OCI-M2 (cell line): ENCODE measurements around the gene GEN1.

ENCODE experiments used
- DNase-seq: peaks from one replicate; lab custom pipeline; 2025; ENCODE audit not compliant: unreplicated experiment; lab: John Stamatoyannopoulos, UW

Gene GEN1

DNA sequence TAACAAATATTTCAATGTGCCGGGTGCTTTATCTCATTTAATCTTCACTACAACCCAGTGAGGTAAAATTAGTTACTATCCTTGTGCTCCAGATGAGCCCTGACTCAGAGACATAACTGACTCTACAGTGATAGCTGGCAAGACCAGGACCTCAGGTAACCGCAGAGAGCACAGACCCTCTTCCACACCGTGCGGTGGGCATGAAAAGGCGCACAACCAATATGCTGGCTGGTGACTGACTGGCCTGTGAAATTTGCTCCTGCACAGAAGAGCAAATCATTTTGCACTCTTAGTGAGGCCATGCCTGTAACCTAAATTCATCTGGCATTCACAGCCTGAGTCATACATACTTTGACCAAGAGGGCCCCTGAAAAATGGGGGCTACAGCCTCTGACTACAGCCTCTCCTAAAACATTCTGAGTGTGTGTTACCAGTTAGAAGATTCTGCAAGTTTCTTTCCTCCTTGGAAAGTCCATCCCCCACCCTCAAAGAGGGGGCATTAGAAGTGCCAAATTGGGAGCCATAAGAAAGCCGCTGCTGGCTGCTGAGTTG, 39.9 kb downstream of the GEN1 start:
- DNase-seq, result no peak

DNA sequence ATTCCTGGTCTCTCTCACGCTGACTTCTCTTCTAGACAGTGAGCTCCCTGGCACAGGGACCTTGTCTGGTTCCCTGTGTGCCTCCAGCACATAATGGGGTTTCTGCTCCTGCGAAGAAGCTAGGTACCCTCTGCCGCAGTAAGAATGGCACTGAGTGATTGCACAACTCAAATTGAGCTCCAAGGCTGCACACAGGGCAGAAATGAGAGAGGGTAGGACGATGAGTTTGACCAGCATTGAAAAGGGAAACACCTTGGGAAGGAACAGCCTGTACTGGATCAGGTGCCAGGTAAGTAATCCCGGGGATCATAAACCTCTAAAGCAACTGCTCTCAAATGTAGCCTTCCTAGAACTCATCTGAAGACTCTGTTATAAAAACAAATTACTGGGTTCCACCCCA, 41.4 kb downstream of the GEN1 start:
- DNase-seq, result no peak

DNA sequence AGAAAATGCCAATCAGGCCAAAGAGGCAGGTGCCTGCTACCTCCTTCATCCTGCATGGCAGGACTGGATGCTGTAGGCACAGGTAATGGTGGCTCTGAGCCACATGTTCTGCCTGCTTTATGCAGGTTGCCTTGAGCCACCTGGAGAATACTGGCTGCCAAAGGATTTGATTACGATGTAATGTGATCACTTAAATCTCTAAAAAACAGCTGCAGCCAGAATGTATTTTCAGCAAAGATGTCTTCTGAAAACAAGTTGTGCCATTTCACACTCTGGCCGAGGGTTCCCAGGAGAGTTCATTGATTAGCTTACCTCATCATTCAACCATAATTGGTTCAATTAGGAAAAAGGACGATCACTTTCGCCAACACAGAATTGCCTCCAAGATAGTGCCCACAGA, 44.4 kb downstream of the GEN1 start:
- DNase-seq, result no peak

DNA sequence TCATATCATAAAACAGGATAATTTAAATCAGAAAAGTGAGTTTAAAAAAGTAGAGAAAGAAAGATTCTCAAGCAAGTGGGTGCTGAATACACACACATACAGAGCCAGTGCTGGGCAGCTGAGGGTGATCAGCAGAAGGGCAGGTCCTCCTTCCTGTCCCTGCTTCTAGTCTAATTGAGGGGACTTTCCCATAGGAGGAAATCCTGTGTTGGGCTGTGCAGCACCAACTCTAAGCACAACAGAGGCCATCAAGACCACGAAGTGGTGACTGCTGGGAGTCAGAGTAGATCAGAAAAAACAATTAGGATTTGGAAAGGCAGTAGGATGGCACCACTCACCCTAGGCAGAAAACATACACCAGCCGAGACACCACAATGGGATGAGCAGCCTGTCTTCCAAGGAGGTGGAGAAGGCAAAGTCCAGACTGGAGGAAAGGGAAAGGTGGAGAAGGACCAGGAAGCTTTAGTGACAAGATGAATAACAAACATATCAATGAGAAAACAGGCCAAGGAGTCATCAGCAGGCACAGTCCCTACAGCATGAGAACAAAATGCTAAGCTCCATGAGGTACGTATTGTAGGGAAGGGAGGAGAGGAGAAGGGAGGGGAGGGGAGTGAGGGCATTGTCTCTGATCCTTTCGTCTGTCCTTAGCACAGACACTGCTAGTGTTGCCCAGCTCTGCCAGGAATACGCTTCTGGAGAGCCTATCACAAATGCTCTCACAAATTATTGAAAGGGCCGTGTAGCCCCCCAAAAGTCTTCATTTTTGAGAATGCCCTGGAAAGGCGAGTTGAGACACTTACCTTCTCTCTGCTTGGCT, 45.6 kb downstream of the GEN1 start:
- no peak for DNase-seq

DNA sequence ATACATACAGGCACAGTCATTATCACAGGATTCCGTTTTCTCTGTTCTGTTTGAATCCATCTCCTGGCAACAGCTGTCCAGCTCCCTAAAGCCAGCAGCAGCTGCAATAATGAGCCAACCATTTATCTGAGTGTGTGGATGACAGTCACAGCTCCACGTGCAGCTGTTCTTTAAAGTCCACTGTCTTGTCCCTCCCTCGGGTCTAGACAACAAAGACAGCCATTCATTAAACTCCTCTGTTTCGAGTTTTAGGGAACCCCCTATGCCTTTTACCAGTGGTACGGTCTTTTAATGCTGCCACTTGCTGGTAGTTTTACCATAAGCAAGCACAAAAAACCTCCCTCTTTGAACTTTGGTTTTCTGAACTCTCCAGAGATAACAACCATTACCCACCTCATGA, 46.3 kb downstream of the GEN1 start:
- DNase-seq, result no peak

DNA sequence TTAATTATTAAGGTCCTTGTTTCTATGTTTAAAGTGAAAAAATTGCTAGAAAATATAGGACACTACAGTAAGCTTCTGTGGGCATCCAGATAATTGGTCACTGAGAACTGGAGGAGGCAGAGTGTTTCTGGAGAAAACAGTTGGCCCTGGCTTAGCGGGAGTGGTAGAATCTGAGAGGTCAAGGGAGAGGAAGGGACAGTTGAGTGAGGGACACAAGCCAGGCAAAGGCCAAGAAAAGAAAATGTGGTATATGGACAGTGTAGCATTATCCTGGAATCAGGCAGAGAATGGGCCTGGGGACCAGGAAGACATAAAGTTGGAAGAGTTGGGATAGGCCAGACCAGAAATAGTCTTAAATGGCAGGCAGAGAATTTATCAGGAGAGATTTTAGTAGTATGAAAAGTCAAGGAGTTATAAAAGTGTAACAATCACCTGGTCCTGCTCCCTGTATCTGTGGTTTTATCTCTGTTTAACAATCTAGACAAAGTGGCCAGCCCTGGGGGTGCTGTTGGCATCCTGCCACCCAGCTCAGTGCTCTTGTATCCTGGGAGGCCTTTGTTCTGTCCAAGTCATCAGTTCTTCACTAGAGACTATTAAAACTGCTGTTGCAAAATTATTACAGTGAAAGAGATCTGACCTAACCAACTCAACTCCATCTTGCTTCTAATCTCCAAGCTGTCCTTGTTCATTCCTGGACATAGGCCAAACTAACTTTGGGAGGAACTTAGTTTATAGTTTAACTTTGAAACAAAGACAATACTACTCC, 46.9 kb downstream of the GEN1 start:
- no peak for DNase-seq

DNA sequence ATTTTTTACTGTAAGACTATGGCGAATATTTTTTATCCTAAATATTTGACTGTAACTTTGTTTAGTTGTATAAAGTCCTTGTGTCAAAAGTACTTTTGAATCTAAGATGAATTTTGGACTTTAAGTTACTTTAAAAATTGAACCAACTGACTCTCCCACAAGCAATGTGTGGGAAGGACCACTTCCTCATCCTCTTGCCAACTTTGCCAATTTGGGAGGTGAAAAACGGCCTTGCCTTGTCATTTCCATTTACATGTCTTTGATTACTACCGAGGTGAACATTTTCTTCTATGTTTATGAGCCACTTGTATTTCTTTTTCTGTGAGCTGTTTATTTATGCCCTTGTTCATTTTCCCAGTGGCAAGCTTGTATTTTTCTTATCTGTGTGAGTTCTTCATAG, 49.6 kb downstream of the GEN1 start:
- no peak for DNase-seq

DNA sequence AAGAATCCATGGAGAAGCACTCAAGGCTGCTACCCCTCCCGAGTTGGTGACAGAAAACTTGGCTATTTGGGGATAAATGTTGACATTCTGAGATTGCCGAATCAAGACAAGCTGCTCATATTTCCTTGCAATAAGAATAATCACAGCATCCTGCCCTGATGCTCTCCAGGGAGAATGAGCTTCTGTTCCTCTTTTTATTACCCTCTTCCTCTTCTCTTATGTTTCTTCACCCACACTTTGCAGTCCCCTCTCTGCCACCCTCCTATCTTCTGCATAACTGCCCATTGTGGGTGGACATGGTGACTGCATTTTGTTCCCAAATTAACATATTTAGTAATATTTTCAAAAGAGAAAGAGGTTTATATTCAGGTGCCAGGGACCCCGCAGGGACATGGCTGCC, 50.4 kb downstream of the GEN1 start:
- DNase-seq, result no peak

DNA sequence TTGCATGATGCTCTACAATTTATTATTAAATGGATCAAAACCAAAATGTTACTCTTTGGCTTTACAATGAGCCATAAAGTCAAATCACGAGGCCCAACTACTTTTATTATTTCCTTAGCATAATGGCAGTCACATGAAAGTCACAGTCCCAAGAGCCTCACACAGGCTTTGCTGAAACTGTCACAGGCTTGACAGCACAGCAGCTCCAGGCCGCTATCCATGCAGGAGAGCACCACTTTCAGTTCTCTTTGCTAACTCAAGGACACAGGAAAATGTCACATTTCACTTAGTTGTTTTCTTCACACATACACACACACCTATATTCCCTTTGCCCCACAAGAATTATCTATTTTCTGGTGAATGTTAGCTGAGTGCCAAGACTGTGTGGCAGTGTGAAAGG, 51.2 kb downstream of the GEN1 start:
- DNase-seq, result no peak

DNA sequence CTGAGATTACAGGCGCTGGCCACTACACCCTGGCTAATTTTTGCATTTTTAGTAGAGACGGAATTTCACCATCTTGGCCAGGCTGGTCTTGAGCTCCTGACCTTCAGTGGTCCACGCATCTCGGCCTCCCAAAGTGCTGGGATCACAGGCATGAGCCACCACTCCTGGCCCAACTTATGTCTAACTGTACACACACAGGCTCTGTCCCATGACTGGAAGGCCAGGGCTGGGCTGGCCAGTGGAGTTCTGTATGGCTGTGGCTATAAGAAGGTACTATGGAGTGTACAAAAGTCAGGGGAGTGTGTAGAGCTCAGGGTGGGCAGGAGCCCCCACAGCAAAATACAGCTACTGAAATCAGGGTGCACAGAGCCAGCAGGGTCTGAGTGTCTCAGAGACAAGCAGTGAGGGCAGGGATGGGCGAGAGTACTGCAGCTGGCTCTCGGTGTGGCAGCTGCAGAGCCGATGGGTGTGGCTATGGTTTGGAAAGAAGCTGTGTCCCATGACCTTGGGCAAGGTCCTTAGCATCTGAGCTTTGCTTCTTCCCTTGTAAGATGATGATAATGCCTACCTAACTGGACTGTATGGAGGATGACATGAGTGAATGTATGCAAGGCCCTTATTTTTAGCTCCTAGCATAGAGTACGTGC, 51.9 kb downstream of the GEN1 start:
- no peak for DNase-seq

DNA sequence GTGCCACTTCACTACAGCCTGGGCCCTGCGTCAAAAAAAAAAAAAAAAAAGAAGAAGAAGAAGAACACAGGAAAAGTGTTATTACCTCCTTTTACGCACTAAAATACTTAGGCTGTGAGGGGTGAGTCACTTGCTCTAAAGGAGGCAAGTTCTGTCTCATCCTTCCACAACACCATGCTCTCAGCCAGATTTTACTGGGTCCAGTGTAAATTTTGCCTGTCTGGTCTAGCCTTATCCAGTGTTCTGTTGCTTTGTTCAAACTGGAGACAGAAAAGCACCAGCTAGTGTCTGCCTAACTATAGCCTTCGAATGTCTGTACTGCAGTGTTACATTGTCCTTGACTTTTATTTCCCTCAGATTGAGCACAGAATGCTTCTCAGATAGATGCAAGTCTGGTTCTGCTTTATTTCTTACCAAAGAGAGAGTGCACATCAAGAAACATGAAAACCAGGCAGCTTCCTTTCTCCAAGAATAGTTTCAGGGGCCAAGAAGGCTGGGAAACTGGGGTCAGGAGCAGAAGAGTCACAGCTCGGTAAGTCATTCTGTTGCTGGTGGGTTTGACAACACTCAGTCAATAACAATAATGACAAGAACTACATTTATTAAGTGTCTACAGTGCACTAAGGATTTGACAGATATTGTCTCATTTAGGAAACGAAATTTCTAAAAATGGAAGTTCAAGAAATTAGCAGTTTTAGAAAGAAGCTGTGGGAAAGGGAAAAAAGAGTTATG, 59.2 kb downstream of the GEN1 start:
- no peak for DNase-seq

DNA sequence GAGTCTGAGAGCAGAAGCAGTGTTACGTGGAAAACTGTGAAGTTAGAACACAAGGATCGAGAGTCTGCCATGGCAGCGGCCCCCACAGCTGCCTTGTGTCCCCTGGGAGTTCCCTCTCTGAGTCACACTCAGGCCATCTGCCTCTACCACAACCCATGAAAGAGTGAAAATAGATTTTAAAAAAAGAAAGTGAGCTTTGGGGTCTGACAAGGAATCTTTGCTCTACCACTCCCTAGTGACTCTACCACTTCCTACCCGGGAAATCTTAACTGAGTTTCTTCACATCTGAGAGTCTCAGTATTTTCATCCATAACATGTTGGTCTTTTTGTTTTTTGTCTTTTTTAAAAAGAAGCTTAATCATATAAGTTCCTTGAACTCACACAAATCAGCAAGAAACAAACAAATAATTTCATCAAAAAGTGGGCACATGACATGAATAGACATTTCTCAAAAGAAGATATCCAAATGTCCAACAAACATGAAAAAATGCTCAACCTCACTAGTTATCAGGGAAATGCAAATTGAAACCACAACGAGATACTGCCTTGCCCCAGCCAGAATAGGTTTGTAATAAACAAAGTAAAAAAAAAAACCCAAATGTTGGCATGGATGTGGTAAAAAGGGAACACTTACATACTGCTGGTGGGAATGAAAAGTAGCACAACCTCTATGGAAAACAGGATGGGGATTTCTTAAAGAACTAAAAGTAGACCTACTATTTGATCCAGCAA, 60.0 kb downstream of the GEN1 start:
- DNase-seq, result no peak

DNA sequence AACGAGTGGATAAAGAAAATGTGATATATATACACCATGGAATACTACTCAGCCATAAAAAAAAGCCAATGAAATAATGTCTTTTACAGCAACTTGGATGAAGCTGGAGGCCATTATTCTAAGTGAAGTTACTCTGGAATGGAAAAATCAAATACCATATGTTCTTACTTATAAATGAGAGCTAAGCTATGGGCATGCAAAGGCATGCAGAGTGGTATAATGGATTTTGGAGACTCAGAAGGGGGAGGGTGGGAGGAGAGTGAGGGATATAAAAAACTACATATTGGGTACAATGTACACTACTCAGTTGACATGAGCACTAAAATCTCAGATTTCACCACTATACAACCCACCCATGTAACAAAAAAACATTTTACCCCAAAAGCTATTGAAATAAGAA, 60.7 kb downstream of the GEN1 start:
- DNase-seq, result no peak

DNA sequence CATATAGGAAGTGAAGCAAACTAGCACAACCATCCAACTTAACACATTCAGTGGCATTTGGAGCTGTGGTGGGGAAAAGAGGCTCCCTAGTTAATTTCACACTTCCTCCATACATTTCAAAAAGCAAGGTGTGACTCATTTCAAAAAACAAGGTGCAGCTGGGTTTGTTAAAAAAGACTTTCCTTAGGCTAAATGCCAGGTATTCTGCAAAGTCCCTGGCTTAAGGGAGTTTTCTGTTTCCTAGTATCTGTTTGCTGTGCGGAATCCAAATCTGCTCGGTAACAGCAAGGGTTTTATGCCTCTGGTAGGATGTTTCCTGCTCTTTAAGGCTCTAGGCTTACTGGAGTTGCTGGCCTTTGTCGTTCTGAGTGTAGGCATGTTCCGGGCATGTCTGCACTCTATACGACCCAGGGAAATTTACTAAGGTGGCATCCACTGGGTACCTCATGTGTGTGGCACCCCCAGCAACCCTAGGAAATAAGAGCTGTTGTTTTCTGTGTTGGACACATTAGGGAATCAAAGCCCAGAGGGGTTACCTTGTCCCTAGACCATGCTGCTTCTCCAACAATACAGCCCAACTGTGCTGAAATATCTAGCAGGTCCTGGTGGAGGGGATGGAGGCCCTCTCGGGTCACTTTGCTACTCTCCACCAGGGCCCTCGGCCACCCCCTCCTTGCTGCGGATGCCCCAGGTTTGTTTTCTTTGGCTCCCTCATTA, 61.7 kb downstream of the GEN1 start:
- DNase-seq, result no peak

DNA sequence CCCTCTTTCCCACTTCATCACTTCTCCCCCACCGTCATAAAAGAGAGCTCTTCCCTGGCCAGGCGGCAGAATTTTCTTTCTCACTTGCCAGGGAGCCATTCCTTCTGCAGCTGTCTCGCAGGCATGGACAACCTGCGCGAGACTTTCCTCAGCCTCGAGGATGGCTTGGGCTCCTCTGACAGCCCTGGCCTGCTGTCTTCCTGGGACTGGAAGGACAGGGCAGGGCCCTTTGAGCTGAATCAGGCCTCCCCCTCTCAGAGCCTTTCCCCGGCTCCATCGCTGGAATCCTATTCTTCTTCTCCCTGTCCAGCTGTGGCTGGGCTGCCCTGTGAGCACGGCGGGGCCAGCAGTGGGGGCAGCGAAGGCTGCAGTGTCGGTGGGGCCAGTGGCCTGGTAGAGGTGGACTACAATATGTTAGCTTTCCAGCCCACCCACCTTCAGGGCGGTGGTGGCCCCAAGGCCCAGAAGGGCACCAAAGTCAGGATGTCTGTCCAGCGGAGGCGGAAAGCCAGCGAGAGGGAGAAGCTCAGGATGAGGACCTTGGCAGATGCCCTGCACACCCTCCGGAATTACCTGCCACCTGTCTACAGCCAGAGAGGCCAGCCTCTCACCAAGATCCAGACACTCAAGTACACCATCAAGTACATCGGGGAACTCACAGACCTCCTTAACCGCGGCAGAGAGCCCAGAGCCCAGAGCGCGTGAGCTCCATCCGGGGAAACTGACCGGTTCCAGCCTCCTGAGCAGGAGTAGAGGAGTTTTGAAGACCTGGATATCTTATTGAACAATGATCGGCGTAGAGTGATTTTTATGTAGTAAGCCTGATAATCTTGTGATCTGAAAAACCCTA, 62.7 kb downstream of the GEN1 start, which contains the start of gene MSGN1:
TSS of gene MSGN1 (plus strand) at position 65 of the 850 bp plus-strand sequence. CDS start at position 124, 59 bp downstream.
- no peak for DNase-seq

DNA sequence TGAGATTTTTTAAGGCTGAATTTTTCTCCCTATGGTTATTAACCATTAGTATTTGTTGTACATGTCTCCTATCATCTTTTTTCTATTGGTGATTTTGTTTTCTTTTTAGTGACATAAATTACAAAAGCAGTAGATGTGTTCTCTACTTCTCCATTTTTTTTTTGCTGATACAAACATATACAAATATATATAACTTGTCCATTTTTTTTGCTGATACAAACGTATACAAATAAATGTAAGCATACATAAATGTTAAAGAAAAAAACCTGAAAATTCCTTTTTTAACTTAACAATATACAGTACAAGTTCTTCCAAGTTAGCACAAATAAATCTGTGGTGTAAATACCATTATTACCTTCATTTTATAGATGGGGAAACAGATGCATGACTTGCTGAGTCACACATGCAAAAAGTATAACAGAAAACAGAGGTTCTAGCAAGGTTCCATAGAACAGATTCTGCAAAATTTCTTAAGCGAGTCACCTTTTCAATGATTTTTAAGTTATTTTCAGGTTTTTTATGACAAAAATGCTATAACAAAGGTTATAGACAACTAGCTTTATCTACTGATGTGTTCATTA, 64.4 kb downstream of the GEN1 start:
- no peak for DNase-seq

DNA sequence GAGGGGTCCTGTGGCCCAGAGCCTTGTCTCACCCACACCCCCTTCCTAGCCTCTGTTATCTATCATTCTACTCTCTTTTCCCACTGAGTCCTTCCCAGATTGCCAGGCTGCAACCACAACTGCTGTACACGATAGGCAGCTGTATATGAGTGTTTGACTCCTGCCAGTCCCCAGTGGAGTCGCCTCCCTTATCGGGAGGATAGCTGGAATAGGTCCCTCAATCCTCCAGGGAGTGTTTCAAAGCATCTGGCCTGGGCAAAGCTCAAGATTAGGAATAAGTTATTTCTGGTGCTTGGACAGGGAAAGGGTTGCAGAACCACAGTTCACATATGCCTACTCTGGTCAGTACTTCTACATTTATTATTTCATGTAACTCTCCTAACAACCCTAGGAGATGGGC, 67.1 kb downstream of the GEN1 start:
- DNase-seq, result no peak
